ENCODE results near the gene PRCP. TPM values are rescaled to one million over a fixed set of nuclear protein-coding genes. Genes with fewer than 3 reads are reported as not detected.

Gene PRCP
- total and polyA plus RNA-seq, 11 donors, result 21.2 to 99.4 (median 44.0) TPM

GRCh38 chr11:82869657-82870056 is 30.6 kb downstream of the PRCP start:
- TF ChIP-seq CTCF (IDR thresholded peaks at IDR 0.05), result no peak
- no peak for TF ChIP-seq POLR2A (IDR thresholded peaks at IDR 0.05)
- DNase-seq (peak in 1 of 5 donors; percentile 11), ATAC-seq (peak in 2 of 4 donors; percentile 49 to 68)
- Histone ChIP-seq H3K4me3 (no peak overlapping the region), H3K27me3 (no peaks in the 10 kb centered on the region), H3K27ac (peak overlapping the region in 1 of 12 donors; percentile 59), H3K4me1 (peaks cover 0 to 54% (median 28%) of the 10 kb centered on the region in 12 donors), H3K36me3 (no peaks in the 10 kb centered on the region), H3K9me3 (no peaks in the 10 kb centered on the region)
- intact Hi-C loops (cut with DNase I), result loop anchor here in 5 of 10 donors (2.0 to 10.0 kb wide), 5 partner anchors 31 to 155 kb away; partner anchors contain the start of genes DDIAS (in 4 of the 5) and PRCP (in 4 of the 5)

GRCh38 chr11:82867495-82868082 is 32.6 kb downstream of the PRCP start:
- DNase-seq (peak in 4 of 5 donors; percentile 58 to 84 (median 74)), ATAC-seq (peak in 3 of 4 donors; percentile 54 to 62 (median 55))
- H3K27ac ChIP-seq, result no peak overlapping the region
- TF ChIP-seq POLR2A (IDR thresholded peaks at IDR 0.05), result no peak
- TF ChIP-seq CTCF (IDR thresholded peaks at IDR 0.05), result peak; percentile 60 to 84 (median 76)
- WGBS, 4 donors, result 14 to 16% (median 15%) methylated on average over 10 of the region's 10 CpGs
- no peaks in the 10 kb centered on the region for H3K36me3 ChIP-seq
- H3K27me3 ChIP-seq, result no peaks in the 10 kb centered on the region
- no peaks in the 10 kb centered on the region for H3K9me3 ChIP-seq
- intact Hi-C loops (cut with DNase I), result loop anchor here in 7 of 10 donors (1.0 to 10.0 kb wide), 6 partner anchors 33 to 153 kb away; partner anchors contain the start of genes DDIAS (in 6 of the 7) and PRCP (in 5 of the 7)
- peak overlapping the region in 7 of 12 donors; percentile 7 to 38 (median 31) for H3K4me3 ChIP-seq
- peaks cover 0 to 48% (median 21%) of the 10 kb centered on the region in 12 donors for H3K4me1 ChIP-seq

GRCh38 chr11:82865841-82866240 is 34.4 kb downstream of the PRCP start:
- TF ChIP-seq POLR2A (IDR thresholded peaks at IDR 0.05) (no peak), CTCF (IDR thresholded peaks at IDR 0.05) (no peak)
- WGBS, 4 donors, result 72 to 86% (median 84%) methylated on average over 2 of the region's 2 CpGs
- no peaks in the 10 kb centered on the region for H3K27me3 ChIP-seq
- no peak for ATAC-seq
- no peaks in the 10 kb centered on the region for H3K36me3 ChIP-seq
- no peak overlapping the region for H3K27ac ChIP-seq
- intact Hi-C loops (cut with DNase I), result loop anchor here in 8 of 10 donors (2.0 to 10.0 kb wide), 7 partner anchors 35 to 151 kb away; partner anchors contain the start of genes DDIAS (in 4 of the 8) and PRCP (in 4 of the 8)
- peaks cover 0 to 45% (median 17%) of the 10 kb centered on the region in 12 donors for H3K4me1 ChIP-seq
- no peak for DNase-seq
- no peak overlapping the region for H3K4me3 ChIP-seq
- no peaks in the 10 kb centered on the region for H3K9me3 ChIP-seq

DNA sequence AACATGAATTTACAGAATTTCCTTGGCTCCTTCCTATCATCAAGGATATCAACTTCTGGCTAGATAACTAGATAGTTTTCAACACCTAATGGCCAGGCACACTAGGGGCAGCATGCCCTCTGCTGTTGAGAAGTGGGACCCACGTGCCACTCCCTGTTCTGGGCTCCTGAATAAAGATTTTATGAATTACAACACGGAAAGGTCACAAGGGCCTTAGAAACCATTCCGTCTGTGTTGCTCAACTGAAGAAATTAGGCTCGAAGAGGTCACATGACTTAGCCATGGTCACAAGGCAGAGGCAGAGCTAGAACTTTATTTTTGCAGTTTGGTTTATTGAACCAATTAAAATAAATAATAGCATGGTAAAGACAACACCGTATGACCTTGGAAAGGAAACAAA is 36.0 kb downstream of the PRCP start:
- Histone ChIP-seq H3K9me3 (no peaks in the 10 kb centered on the region), H3K27ac (no peak overlapping the region), H3K36me3 (no peaks in the 10 kb centered on the region), H3K4me1 (peaks cover 0 to 31% (median 11%) of the 10 kb centered on the region in 12 donors), H3K27me3 (no peaks in the 10 kb centered on the region), H3K4me3 (no peak overlapping the region)
- TF ChIP-seq CTCF (IDR thresholded peaks at IDR 0.05), result peak; percentile 20 to 67 (median 46)
- TF ChIP-seq POLR2A (IDR thresholded peaks at IDR 0.05), result no peak
- DNase-seq (peak in 3 of 5 donors; percentile 23 to 45 (median 29)), ATAC-seq (peak; percentile 63 to 85 (median 76))
- WGBS, 4 donors, result 24 to 44% (median 33%) methylated on average over 5 of the region's 5 CpGs
- intact Hi-C loops (cut with DNase I), result loop anchor here in 9 of 10 donors (1.0 to 10.0 kb wide), 6 partner anchors 61 to 149 kb away; no protein-coding TSS in a partner anchor
